Lower leg skin (tissue), 4 donors: ENCODE results near the gene ZNF567. TPM values are rescaled to one million over a fixed set of nuclear protein-coding genes. Genes with fewer than 3 reads are reported as not detected.
"Not testable (repeated sequence)": the region's sequence is repeated elsewhere in the genome, so short reads cannot be mapped to it uniquely, and the experiment has no call there.

Experiments
- DNase-seq, 2 donors: peaks; one replicate each; pipeline ENCODE4 v3.0.0-alpha.2; 2019; ENCODE audit warnings: low spot score in 2 of 2
- H3K4me3 ChIP-seq: fragments of 200-600 bp; sonication (generic); 2 replicates; pipeline ENCODE4 v1.5.1; 2017; ENCODE audit warnings: mild to moderate bottlenecking, low read depth; ENCODE audit not compliant: poor library complexity, severe bottlenecking
- POLR2A ChIP-seq, 2 donors: fragments of 450-650 bp; IDR thresholded peaks; one replicate each; pipeline ENCODE4 v1.6.1; 2016 to 2017; ENCODE audit warnings: antibody characterized with exemption in 2 of 2, mild to moderate bottlenecking in 1 of 2, moderate library complexity in 1 of 2
- WGBS, 2 donors: methylation state at CpG; one replicate each; pipeline ENCODE4 v1.1.5; 2018; 5-methylcytosine and 5-hydroxymethylcytosine counted together
- intact Hi-C: fragments of 100-400 bp; cut with DNase I; formaldehyde crosslinking; loops from one replicate; pipeline ENCODE4 v1.15.0; 2023; ENCODE audit warnings: low total_unique reads
- total RNA-seq, 4 donors: library from RNA; depleted of rRNA; stranded (reverse); fragments of >200 nt; gene quantifications; one replicate each; pipeline ENCODE4 v1.1.0, GENCODE V29; 2016
- TF ChIP-seq, protein P1 (sequence below), 3 donors: fragments of 450-650 bp; IDR thresholded peaks; one replicate each; pipeline ENCODE4 v1.5.1; 2016; ENCODE audit warnings: antibody characterized with exemption in 3 of 3, mild to moderate bottlenecking in 3 of 3, moderate library complexity in 2 of 3

The ZNF567 gene
- total RNA-seq, 4 donors from 2014 or later = 6.3 to 9.6 (median 7.7) TPM

DNA sequence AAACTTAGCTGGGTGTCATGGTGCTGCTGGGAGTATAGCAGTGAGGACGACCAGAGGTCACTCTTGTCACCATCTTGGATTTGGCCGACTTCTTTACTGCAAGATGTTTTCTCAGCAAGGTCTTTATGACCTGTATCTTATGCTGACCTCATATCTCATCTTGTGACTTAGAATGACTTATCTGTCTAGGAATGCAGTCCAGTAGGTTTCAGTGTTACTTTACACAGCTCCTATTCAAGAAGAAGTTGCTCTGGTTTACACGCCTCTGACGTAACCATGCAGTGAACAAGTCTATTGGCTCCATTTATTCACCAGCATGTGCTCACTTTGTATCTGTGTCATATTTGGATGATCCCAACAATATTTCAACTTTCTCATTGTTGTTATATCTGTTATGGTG, 58.5 kb downstream of the ZNF567 start:
- no peak overlapping the region for H3K4me3 ChIP-seq

DNA sequence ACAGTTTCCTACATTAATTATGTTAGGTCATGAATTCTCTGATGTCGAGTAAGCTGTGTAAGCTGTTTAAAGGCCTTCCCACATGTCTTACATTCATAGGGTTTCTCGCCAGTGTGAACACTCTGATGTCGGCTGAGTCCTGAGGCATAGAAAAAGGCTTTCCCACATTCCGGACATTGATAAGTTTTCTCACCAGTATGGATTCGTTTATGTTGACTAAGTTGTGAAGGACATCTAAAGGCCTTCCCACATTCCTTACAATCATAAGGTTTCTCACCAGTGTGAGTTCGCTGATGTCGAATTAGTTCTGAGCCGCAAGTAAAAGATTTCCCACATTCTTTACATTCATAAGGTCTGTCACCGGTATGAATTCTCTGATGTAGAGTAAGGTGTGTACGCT, 60.3 kb downstream of the ZNF567 start:
- no peak overlapping the region for H3K4me3 ChIP-seq
- no peak for DNase-seq
- TF ChIP-seq, protein P1, sequence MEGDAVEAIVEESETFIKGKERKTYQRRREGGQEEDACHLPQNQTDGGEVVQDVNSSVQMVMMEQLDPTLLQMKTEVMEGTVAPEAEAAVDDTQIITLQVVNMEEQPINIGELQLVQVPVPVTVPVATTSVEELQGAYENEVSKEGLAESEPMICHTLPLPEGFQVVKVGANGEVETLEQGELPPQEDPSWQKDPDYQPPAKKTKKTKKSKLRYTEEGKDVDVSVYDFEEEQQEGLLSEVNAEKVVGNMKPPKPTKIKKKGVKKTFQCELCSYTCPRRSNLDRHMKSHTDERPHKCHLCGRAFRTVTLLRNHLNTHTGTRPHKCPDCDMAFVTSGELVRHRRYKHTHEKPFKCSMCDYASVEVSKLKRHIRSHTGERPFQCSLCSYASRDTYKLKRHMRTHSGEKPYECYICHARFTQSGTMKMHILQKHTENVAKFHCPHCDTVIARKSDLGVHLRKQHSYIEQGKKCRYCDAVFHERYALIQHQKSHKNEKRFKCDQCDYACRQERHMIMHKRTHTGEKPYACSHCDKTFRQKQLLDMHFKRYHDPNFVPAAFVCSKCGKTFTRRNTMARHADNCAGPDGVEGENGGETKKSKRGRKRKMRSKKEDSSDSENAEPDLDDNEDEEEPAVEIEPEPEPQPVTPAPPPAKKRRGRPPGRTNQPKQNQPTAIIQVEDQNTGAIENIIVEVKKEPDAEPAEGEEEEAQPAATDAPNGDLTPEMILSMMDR (IDR thresholded peaks at IDR 0.05) = no peak
- TF ChIP-seq POLR2A (IDR thresholded peaks at IDR 0.05) = no peak
- WGBS, 2 donors = 96 to 97% methylated on average over 10 of the region's 10 CpGs
- intact Hi-C loops = no loop called here

More for the DNA sequence above, 58.5 kb downstream of the ZNF567 start:
- no peak for DNase-seq
- WGBS, 2 donors = 93 to 95% methylated on average over 4 of the region's 4 CpGs
- intact Hi-C loops = no loop called here
- TF ChIP-seq, protein P1 (IDR thresholded peaks at IDR 0.05) = no peak
- TF ChIP-seq POLR2A (IDR thresholded peaks at IDR 0.05) = no peak

DNA sequence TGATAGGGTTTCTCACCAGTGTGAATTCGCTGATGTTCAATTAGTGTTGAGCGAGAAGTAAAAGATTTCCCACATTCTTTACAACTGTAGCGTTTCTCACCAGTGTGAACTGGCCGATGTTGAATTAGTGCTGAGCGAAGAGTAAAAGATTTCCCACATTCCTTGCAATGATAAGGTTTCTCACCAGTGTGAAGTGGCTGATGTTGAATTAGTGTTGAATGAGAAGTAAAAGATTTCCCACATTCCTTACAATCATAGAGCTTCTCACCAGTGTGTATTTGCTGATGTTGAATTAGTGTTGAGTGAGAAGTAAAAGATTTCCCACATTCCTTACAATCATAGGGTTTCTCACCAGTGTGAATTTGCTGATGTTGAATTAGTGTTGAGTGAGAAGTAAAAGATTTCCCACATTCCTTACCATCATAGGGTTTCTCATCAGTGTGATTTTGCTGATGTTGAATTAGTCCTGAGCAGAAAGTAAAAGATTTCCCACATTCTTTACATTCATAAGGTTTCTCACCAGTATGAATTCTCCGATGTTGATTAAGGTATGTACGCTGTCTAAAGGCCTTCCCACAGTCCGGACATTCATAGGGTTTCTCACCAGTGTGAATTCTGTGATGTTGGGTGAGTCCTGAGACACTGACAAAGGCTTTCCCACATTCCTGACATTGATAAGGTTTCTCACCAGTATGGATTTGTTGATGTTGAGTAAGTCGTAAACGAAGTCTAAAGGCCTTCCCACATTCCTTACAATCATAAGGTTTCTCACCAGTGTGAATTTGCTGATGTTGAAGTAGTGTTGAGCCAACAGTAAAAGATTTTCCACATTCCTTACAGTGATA, 61.2 kb downstream of the ZNF567 start:
- no peak for TF ChIP-seq POLR2A (IDR thresholded peaks at IDR 0.05)
- TF ChIP-seq, protein P1 (IDR thresholded peaks at IDR 0.05) = no peak
- no peak overlapping the region for H3K4me3 ChIP-seq
- intact Hi-C loops = no loop called here
- DNase-seq = no peak
- 97 to 98% methylated on average over 10 of the region's 10 CpGs for WGBS, 2 donors

DNA sequence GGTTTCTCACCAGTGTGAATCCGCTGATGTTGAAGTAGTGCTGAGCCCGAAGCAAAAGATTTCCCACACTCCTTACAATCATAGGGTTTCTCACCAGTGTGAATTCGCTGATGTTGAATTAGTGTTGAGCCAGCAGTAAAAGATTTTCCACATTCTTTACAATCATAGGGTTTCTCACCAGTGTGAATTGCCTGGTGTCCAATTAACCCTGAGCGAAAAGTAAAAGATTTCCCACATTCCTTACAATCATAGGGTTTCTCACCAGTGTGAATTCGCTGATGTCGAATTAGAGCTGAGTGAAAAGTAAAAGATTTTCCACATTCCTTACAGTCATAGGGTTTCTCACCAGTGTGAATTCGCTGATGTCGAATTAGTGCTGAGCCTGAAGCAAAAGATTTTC, 62.2 kb downstream of the ZNF567 start:
- DNase-seq, intact Hi-C loops, H3K4me3 ChIP-seq: not testable (repeated sequence)
- WGBS, 2 donors = 93 to 96% methylated on average over 8 of the region's 8 CpGs

DNA sequence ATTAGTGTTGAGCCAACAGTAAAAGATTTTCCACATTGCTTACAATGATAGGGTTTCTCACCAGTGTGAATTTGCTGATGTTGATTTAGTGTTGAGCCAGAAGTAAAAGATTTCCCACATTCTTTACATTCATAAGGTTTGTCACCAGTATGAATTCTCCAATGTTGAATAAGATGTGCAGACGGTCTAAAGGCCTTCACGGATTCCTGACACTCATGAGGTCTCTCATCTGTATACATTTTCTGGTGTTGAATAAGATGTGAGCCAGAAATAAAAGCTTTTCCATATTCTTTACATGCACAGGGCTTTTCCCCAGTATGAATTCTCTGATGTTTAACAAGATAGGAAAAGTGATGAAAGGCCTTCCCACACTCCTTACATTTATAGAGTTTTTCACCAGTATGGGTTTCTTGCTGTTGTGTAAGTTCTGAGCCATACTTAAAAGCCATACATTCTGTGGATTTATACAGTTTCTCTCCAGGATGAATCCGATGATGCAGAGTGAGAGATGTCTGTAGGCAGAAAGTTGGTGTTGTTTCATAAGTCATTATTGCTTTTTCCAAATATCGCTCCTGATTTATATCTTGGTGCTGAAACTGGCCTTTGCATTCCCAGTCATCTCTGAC, 62.8 kb downstream of the ZNF567 start:
- WGBS, 2 donors = 98% methylated on average over 4 of the region's 4 CpGs
- no peak for DNase-seq
- intact Hi-C loops = no loop called here
- no peak overlapping the region for H3K4me3 ChIP-seq
- no peak for TF ChIP-seq POLR2A (IDR thresholded peaks at IDR 0.05)
- TF ChIP-seq, protein P1 (IDR thresholded peaks at IDR 0.05) = no peak

Other genes starting within 250 kb of the ZNF567 start
- 10 to 100 TPM in 1 of 4 donors, 1 to 10 TPM in 3; 4.8 to 10.2 (median 5.7) TPM for gene ZNF566, start 198.1 kb upstream of the ZNF567 start, total RNA-seq
- 1 to 10 TPM; 5.4 to 8.7 (median 7.1) TPM for gene ZNF260, start 159.3 kb upstream of the ZNF567 start, total RNA-seq
- 1 to 10 TPM; 3.9 to 7.8 (median 6.7) TPM for gene ZNF529, start 114.3 kb upstream of the ZNF567 start, total RNA-seq
- 1 to 10 TPM in 3 of 4 donors, under 1 TPM in 1; 0.95 to 3.3 (median 1.2) TPM for gene ZNF382, start 82.3 kb upstream of the ZNF567 start, total RNA-seq
- gene ZNF461, start 20.8 kb upstream of the ZNF567 start, total RNA-seq = 10 to 100 TPM in 1 of 4 donors, 1 to 10 TPM in 3; 5.9 to 19.3 (median 7.9) TPM
- gene ZNF850, start 85.2 kb downstream of the ZNF567 start, total RNA-seq = 1 to 10 TPM; 1.0 to 2.2 (median 1.5) TPM
- 1 to 10 TPM; 3.5 to 9.1 (median 4.2) TPM for gene ZNF790, start 150.8 kb downstream of the ZNF567 start, total RNA-seq
- 1 to 10 TPM; 3.6 to 8.6 (median 5.4) TPM for gene ZNF345, start 163.3 kb downstream of the ZNF567 start, total RNA-seq
- gene ZNF829, start 228.7 kb downstream of the ZNF567 start, total RNA-seq = 1 to 10 TPM; 3.0 to 3.8 (median 3.4) TPM
- 10 to 100 TPM in 2 of 4 donors, 1 to 10 TPM in 2; 7.4 to 12.1 (median 9.4) TPM for gene ZNF568, start 228.7 kb downstream of the ZNF567 start, total RNA-seq